ENCODE results near the gene TC2N. TPM values are rescaled to one million over a fixed set of nuclear protein-coding genes. Genes with fewer than 3 reads are reported as not detected.

Gene TC2N
- total and polyA plus RNA-seq, 2 donors (not counting 3 experiments of a cell fraction or from before 2014, with no cell fraction given) = 0.40 TPM; not detected in 1

DNA sequence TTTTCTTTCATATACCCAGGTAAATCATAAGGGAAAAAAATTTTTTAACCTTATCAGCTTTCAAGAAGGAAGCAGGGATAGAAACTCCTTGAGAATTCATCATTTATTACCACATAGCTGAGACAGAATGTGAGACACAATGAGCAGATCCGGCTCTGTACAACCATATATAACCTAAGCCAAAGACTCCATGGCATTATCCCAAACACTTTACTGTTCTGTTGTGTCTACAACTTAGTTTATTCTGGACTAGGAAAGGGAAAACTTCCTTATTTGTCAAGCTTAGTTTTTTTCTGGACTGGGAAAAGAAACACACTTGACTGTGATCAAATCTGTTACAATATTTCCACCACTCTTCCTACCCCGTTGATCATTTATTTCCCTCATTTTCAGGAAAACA lies 97.2 kb downstream of the TC2N start:
- intact Hi-C loops (cut with micrococcal nuclease) (no loop called here), dilution Hi-C loops (cut with MboI; ENCODE audit: extremely low pct_ligation_motif_present, low sequenced_read_pairs) (no loop called here)
- Histone ChIP-seq H3K36me3 (ENCODE audit: control insufficient read depth in 2 of 2, extremely low read depth in 1 of 2, insufficient read depth in 2 of 2, low read length in 2 of 2) (no peaks in the 10 kb centered on the region), H3K4me1 (ENCODE audit: control insufficient read depth, extremely low read depth, insufficient read depth, low read length) (no peaks in the 10 kb centered on the region), H3K4me2 (ENCODE audit: insufficient read depth, low read length) (no peak overlapping the region), H4K20me1 (replicated peaks; ENCODE audit: control insufficient read depth, extremely low read depth, insufficient read depth, low read length) (no peaks in the 10 kb centered on the region), H3K79me2 (ENCODE audit: control insufficient read depth, insufficient read depth, low read length) (no peaks in the 10 kb centered on the region), H3K4me3 (replicated peaks in 1 of 3; ENCODE audit: insufficient read depth in 1 of 3, low read depth in 1 of 3, low read length in 3 of 3) (no peak overlapping the region), H3K27me3 (ENCODE audit: control insufficient read depth in 2 of 2, insufficient read depth in 2 of 2, low read length in 2 of 2) (no peaks in the 10 kb centered on the region), H3K27ac (ENCODE audit: insufficient read depth, low read depth, low read length) (no peak overlapping the region), H2AFZ (ENCODE audit: low read depth, low read length) (no peak overlapping the region), H3K9ac (replicated peaks; ENCODE audit: extremely low read depth, insufficient read depth, low read length) (no peak overlapping the region), H3K9me3 (replicated peaks; ENCODE audit: control insufficient read depth, insufficient read depth, low read length) (no peaks in the 10 kb centered on the region), H3K9me1 (replicated peaks; ENCODE audit: control insufficient read depth, extremely low read depth, insufficient read depth, low read length) (no peaks in the 10 kb centered on the region)
- peak; percentile 12 for FAIRE-seq
- peak; percentile 8 for DNase-seq (ENCODE audit: low read depth, low spot score)
- POLR2A ChIA-PET = no interaction called here
- CTCF ChIA-PET = interaction anchor here (1.7 kb wide), 1 partner anchor 21 kb away, joined by 4 read pairs; no protein-coding TSS in a partner anchor
- no peak for TF ChIP-seq CTCF (IDR thresholded peaks at IDR 0.05; ENCODE audit: extremely low read depth in 1 of 2, insufficient read depth in 1 of 2, low read depth in 1 of 2, low read length in 2 of 2)
- no peak for TF ChIP-seq EZH2 (IDR thresholded peaks at IDR 0.05; ENCODE audit: borderline replicate concordance, low read depth, low read length, severe bottlenecking)
- no peak for TF ChIP-seq FOS (IDR thresholded peaks at IDR 0.05; ENCODE audit: borderline replicate concordance, insufficient read depth, low read length)
- TF ChIP-seq MYC (IDR thresholded peaks at IDR 0.05; ENCODE audit: low read depth, low read length) = no peak
- TF ChIP-seq MAX (IDR thresholded peaks at IDR 0.05; ENCODE audit: insufficient read depth, insufficient read length) = no peak
- TF ChIP-seq GATA2 (IDR thresholded peaks at IDR 0.05; ENCODE audit: insufficient read depth, insufficient read length, low read depth, low read length) = no peak
- no peak for TF ChIP-seq POLR2A (IDR thresholded peaks at IDR 0.05; ENCODE audit: low read depth, low read length)
- no peak for TF ChIP-seq POLR2AphosphoS5 (IDR thresholded peaks at IDR 0.05; ENCODE audit: insufficient read depth, low read depth, low read length)
- no TSS peak for BruUV-seq (replicated peaks)

Measured in endothelial cell of umbilical vein (primary cell).